Mesendoderm (in vitro differentiated cells): ENCODE results near the gene NUDT5.

Experiments
- DNase-seq: peaks from one replicate; pipeline ENCODE4 v3.0.0; 2013
- H2AK5ac ChIP-seq: 2 replicates; pipeline ENCODE4 v1.6.1; 2013; ENCODE audit warnings: low read length, inconsistent platforms
- H2BK120ac ChIP-seq: 2 replicates; pipeline ENCODE4 v1.6.1; 2013; ENCODE audit warnings: low read depth, mild to moderate bottlenecking, low read length, moderate library complexity, mixed read lengths
- H2BK15ac ChIP-seq: replicated peaks from 2 replicates; pipeline ENCODE4 v1.6.1; 2013; ENCODE audit warnings: low read depth, mild to moderate bottlenecking, moderate library complexity
- H2BK5ac ChIP-seq: 2 replicates; pipeline ENCODE4 v1.6.1; 2013; ENCODE audit warnings: low read length, inconsistent platforms
- H3K18ac ChIP-seq: 2 replicates; pipeline ENCODE4 v1.6.1; 2013; ENCODE audit warnings: mild to moderate bottlenecking, low read length, mixed read lengths
- H3K23ac ChIP-seq: one replicate; pipeline ENCODE4 v1.6.1; 2013; ENCODE audit warnings: low read length
- H3K27ac ChIP-seq: 2 replicates; pipeline ENCODE4 v1.5.1; 2013; ENCODE audit warnings: low read depth, mild to moderate bottlenecking, inconsistent platforms, low read length, moderate library complexity
- H3K27me3 ChIP-seq: 2 replicates; pipeline ENCODE4 v1.6.1; 2013; ENCODE audit warnings: low read length, control low read depth, mild to moderate bottlenecking, inconsistent platforms; ENCODE audit not compliant: insufficient read depth, poor library complexity
- H3K36me3 ChIP-seq: 2 replicates; pipeline ENCODE4 v1.6.1; 2013; ENCODE audit warnings: low read length, inconsistent platforms; ENCODE audit not compliant: control insufficient read depth, insufficient read depth
- H3K4ac ChIP-seq: one replicate; pipeline ENCODE4 v1.6.1; 2013; ENCODE audit warnings: low read depth, mild to moderate bottlenecking, low read length, moderate library complexity
- H3K4me1 ChIP-seq: 2 replicates; pipeline ENCODE4 v1.6.1; 2013; ENCODE audit warnings: low read depth, low read length, inconsistent platforms; ENCODE audit not compliant: control insufficient read depth
- H3K4me2 ChIP-seq: 2 replicates; pipeline ENCODE4 v1.6.1; 2013; ENCODE audit warnings: low read length
- H3K4me3 ChIP-seq: 2 replicates; pipeline ENCODE4 v1.5.1; 2013; ENCODE audit warnings: mild to moderate bottlenecking, low read length
- H3K56ac ChIP-seq: one replicate; pipeline ENCODE4 v1.6.1; 2013; ENCODE audit warnings: low read length
- H3K79me1 ChIP-seq: 2 replicates; pipeline ENCODE4 v1.6.1; 2013; ENCODE audit warnings: low read length, inconsistent platforms
- H3K79me2 ChIP-seq: 2 replicates; pipeline ENCODE4 v1.6.1; 2013; ENCODE audit warnings: mild to moderate bottlenecking, low read length; ENCODE audit not compliant: control insufficient read depth, insufficient read depth
- H3K9ac ChIP-seq: 2 replicates; pipeline ENCODE4 v1.6.1; 2013; ENCODE audit warnings: low read length, inconsistent platforms
- H4K5ac ChIP-seq: one replicate; pipeline ENCODE4 v1.6.1; 2013; ENCODE audit warnings: low read length
- H4K8ac ChIP-seq: one replicate; pipeline ENCODE4 v1.6.1; 2013; ENCODE audit warnings: low read depth, mild to moderate bottlenecking, control low read depth, low read length, moderate library complexity
- WGBS: extraction: QIAGEN DNeasy Blood & Tissue Kit; methylation state at CpG from one replicate; pipeline ENCODE4 v1.1.7; 2013; ENCODE audit warnings: low lambda C conversion rate, missing lambda C conversion rate; ENCODE audit not compliant: insufficient coverage; ENCODE audit errors: extremely low coverage; 5-methylcytosine and 5-hydroxymethylcytosine counted together

Gene NUDT5

GRCh38 chr10:12221323-12222298 lies 25.9 kb upstream of the NUDT5 start:
- H3K56ac ChIP-seq: no peak overlapping the region
- H4K8ac ChIP-seq: no peak overlapping the region
- no peak overlapping the region for H3K9ac ChIP-seq
- H3K4me2 ChIP-seq: no peak overlapping the region
- peaks cover 5% of the 10 kb centered on the region for H3K79me1 ChIP-seq
- DNase-seq: peak; percentile 57
- H3K36me3 ChIP-seq: peaks cover 11% of the 10 kb centered on the region
- peaks cover 6% of the 10 kb centered on the region for H3K79me2 ChIP-seq
- no peak overlapping the region for H3K27ac ChIP-seq
- no peak overlapping the region for H2BK15ac ChIP-seq
- no peak overlapping the region for H2AK5ac ChIP-seq
- H3K4ac ChIP-seq: no peak overlapping the region
- no CpG with 5 or more reads among the region's 10 CpGs for WGBS
- no peak overlapping the region for H4K5ac ChIP-seq
- H3K27me3 ChIP-seq: no peaks in the 10 kb centered on the region
- H2BK5ac ChIP-seq: no peak overlapping the region
- H3K4me3 ChIP-seq: no peak overlapping the region
- H3K23ac ChIP-seq: no peak overlapping the region
- H3K4me1 ChIP-seq: no peaks in the 10 kb centered on the region
- H3K18ac ChIP-seq: no peak overlapping the region
- H2BK120ac ChIP-seq: no peak overlapping the region

GRCh38 chr10:12218991-12219390 lies 23.3 kb upstream of the NUDT5 start:
- Histone ChIP-seq H3K27ac (no peak overlapping the region), H3K36me3 (peaks cover 11% of the 10 kb centered on the region)

DNA sequence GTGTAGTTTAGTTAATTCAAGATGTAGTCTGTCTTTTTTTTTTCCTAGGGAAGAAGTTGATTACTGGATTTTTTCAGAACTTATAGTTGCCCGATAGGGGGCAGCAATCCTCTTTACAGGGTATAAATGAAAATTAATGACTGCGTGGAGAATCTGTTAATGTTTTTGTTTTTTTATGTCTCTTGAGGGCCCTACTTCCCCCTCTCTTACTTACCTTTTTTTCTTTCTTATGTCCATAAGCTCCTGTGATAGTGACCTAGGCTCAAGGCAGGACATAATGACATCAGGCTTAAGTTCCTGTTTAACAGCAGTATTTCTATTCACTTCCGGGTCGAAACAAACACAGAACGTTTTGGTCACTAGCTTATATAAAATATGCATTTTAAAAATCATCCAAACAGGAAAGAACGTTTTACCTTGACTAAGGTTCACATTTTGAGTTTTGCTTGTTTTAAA lies 19.1 kb upstream of the NUDT5 start:
- no peak overlapping the region for H2AK5ac ChIP-seq
- H2BK120ac ChIP-seq: no peak overlapping the region
- no peaks in the 10 kb centered on the region for H3K4me1 ChIP-seq
- H3K56ac ChIP-seq: no peak overlapping the region
- H4K8ac ChIP-seq: no peak overlapping the region
- no peak overlapping the region for H3K23ac ChIP-seq
- H4K5ac ChIP-seq: no peak overlapping the region
- H2BK5ac ChIP-seq: no peak overlapping the region
- H3K27me3 ChIP-seq: no peaks in the 10 kb centered on the region
- H3K4me2 ChIP-seq: no peak overlapping the region
- peak; percentile 51 for DNase-seq
- no peak overlapping the region for H3K4ac ChIP-seq
- no peak overlapping the region for H3K18ac ChIP-seq
- no peak overlapping the region for H2BK15ac ChIP-seq
- peaks cover 1% of the 10 kb centered on the region for H3K79me2 ChIP-seq
- WGBS: no CpG with 5 or more reads among the region's 6 CpGs
- H3K27ac ChIP-seq: no peak overlapping the region
- H3K36me3 ChIP-seq: peaks cover 6% of the 10 kb centered on the region
- no peak overlapping the region for H3K4me3 ChIP-seq
- H3K9ac ChIP-seq: no peak overlapping the region
- no peaks in the 10 kb centered on the region for H3K79me1 ChIP-seq

More at GRCh38 chr10:12218991-12219390, 23.3 kb upstream of the NUDT5 start:
- H2BK15ac ChIP-seq: no peak overlapping the region
- H3K18ac ChIP-seq: no peak overlapping the region
- no peak overlapping the region for H3K9ac ChIP-seq
- H3K56ac ChIP-seq: no peak overlapping the region
- H2BK5ac ChIP-seq: no peak overlapping the region
- H3K4me2 ChIP-seq: no peak overlapping the region
- no peaks in the 10 kb centered on the region for H3K4me1 ChIP-seq
- peaks cover 5% of the 10 kb centered on the region for H3K79me1 ChIP-seq
- H2AK5ac ChIP-seq: no peak overlapping the region
- DNase-seq: no peak
- WGBS: no CpG with 5 or more reads among the region's 8 CpGs
- H2BK120ac ChIP-seq: no peak overlapping the region
- no peak overlapping the region for H3K23ac ChIP-seq
- no peak overlapping the region for H3K4me3 ChIP-seq
- peaks cover 6% of the 10 kb centered on the region for H3K79me2 ChIP-seq
- H3K4ac ChIP-seq: no peak overlapping the region
- H4K8ac ChIP-seq: no peak overlapping the region
- H3K27me3 ChIP-seq: no peaks in the 10 kb centered on the region
- H4K5ac ChIP-seq: no peak overlapping the region

GRCh38 chr10:12214093-12214492 lies 18.4 kb upstream of the NUDT5 start:
- Histone ChIP-seq H2AK5ac (no peak overlapping the region), H2BK120ac (no peak overlapping the region), H3K27ac (no peak overlapping the region), H3K27me3 (no peaks in the 10 kb centered on the region), H4K8ac (no peak overlapping the region), H3K4me3 (no peak overlapping the region), H3K4me1 (no peaks in the 10 kb centered on the region), H3K4me2 (no peak overlapping the region), H3K56ac (no peak overlapping the region), H3K23ac (no peak overlapping the region), H3K18ac (no peak overlapping the region), H2BK5ac (no peak overlapping the region), H3K79me2 (peaks cover 1% of the 10 kb centered on the region), H3K79me1 (no peaks in the 10 kb centered on the region), H3K9ac (no peak overlapping the region), H3K36me3 (peaks cover 6% of the 10 kb centered on the region), H2BK15ac (no peak overlapping the region), H3K4ac (no peak overlapping the region), H4K5ac (no peak overlapping the region)
- no peak for DNase-seq
- WGBS: no CpG with 5 or more reads among the region's 4 CpGs

DNA sequence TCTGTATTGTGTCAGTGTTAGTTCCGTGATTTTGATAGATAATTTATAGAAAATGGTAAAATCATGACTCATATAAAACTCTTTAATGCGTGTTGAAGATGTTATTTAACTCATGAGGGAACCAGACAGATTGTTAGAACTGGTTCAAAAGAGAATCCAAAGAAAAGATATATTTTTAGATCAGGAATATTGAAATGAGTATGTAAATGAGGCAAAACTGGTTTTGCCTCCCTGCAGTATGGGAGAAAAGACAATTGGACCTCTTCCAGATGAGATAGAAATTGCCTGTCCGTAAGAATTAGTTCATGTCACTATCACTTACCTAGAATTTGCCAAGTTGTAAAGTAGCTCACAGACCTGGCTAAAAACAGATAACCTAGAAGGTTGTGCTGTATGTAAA lies 17.9 kb upstream of the NUDT5 start:
- H4K8ac ChIP-seq: no peak overlapping the region
- H2BK15ac ChIP-seq: no peak overlapping the region
- WGBS: 100% methylated on average over 1 of the region's 3 CpGs
- no peak overlapping the region for H3K4me3 ChIP-seq
- H4K5ac ChIP-seq: no peak overlapping the region
- H3K18ac ChIP-seq: no peak overlapping the region
- H3K79me1 ChIP-seq: no peaks in the 10 kb centered on the region
- H3K27ac ChIP-seq: no peak overlapping the region
- H3K9ac ChIP-seq: no peak overlapping the region
- H2AK5ac ChIP-seq: no peak overlapping the region
- no peak overlapping the region for H2BK5ac ChIP-seq
- H3K4me2 ChIP-seq: no peak overlapping the region
- H2BK120ac ChIP-seq: no peak overlapping the region
- no peaks in the 10 kb centered on the region for H3K27me3 ChIP-seq
- no peak overlapping the region for H3K23ac ChIP-seq
- no peak for DNase-seq
- peaks cover 1% of the 10 kb centered on the region for H3K79me2 ChIP-seq
- H3K4ac ChIP-seq: no peak overlapping the region
- peaks cover 4% of the 10 kb centered on the region for H3K36me3 ChIP-seq
- no peak overlapping the region for H3K56ac ChIP-seq
- no peaks in the 10 kb centered on the region for H3K4me1 ChIP-seq
